HG03025 (cell line): ENCODE measurements around the gene RAPGEF1.

Experiments
- ATAC-seq: cut with Tn5 transposase; IDR thresholded peaks from one replicate; pipeline ENCODE4 v1.9.1; 2021; ENCODE audit warnings: mild to moderate bottlenecking, moderate library complexity; ENCODE audit not compliant: unreplicated experiment, low FRiP score

Gene RAPGEF1

DNA sequence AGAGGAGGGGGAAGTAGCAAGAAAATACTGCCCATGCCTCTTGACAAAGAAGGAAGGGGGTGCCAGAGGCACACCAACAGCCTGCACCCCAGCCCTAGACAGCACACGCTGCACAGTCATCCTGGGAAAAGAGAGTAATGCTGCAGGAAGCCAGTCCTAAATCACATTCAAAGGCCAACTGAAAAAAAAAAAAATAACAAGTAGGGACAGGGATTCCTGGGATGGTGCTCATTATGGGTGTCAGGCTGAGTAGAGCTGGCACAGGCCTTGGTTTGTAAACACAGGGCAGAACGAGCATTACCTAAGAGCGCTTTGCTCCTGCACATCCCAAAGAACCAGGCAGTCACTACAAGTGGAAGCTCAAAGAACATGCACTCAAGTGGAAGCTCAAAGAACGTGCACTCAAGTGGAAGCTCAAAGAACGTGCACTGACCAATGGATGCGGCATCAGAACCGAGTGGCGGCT lies 7.8 kb downstream of the RAPGEF1 start:
- no peak for ATAC-seq

- no peak for ATAC-seq
These were observed 8.2 kb downstream of the RAPGEF1 start for GRCh38 chr9:131731644-131732043.

DNA sequence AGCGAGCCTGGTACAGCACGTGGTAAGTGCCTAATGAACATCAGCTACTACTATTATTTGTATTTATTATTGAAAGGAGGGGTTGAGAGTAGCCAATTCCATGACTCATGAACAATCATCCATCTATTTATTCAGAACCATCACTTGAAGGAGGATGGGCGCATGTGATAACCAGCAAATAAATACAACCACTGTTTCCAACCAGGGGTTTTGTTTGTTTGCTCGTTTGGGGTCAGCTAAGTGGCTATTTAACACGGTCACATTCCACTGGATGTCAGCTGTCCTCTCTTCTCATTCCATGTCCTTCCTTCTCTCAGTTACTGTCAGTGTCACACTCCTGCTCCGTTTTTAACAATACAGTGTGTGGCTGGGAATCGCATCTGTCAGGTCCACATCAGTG lies 8.6 kb downstream of the RAPGEF1 start:
- no peak for ATAC-seq

DNA sequence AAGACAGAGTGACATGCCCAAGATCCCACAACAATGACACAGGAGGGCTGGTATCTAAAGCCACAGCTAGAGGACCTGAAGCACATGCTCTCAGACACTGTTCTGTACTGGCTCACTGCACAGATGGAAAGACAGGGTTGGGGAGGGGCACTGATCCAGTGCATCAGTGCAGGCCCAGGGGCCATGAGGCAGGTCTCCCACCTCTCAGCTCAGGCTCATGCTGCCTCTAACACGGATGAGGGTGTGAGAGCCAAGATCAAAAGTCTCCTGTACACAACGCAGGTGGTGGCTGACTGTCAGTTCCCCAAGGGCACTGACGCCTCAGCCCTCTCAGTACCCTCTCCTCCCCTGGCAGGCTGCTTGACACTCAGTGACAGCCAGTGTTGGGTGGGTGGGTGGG lies 10.9 kb downstream of the RAPGEF1 start:
- ATAC-seq: no peak

DNA sequence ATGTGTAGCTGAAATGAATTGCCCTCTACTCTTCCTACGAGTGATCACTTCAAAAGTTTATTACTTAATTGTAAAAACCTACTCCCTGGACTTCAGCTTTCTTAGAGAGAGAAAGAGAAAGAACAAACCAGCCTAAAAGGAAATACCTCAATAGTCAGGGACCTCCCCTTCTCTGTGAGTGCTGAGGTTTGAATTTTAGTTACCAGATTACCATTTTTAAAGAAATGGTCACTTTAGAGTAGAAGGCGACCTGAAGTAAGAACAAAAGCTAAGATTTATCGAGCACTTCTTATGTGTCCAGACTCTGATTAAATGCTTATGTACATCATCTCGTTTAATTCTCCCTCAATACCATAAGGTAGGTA lies 11.3 kb downstream of the RAPGEF1 start:
- no peak for ATAC-seq

GRCh38 chr9:131727795-131728545 lies 11.9 kb downstream of the RAPGEF1 start:
- ATAC-seq: no peak

GRCh38 chr9:131727184-131727759 lies 12.6 kb downstream of the RAPGEF1 start:
- ATAC-seq: no peak

DNA sequence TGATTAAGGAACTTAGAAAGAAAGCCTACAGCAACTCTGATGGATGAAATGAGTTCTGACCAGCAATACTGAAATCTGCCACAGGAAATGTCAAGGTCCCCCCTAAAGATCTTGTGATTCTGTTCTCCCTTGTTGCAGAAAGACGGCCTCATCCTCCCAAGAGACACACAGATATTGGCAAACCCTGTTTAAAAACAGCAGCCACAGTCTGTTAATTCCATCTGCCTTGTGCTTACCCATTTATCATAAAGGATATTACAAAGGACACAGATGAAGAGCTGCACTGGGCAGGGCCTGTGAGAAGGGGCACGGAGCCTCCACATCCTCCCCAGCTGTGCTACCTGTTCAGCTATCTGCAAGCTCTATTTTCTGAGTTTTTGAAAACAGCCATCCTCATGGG lies 15.2 kb downstream of the RAPGEF1 start:
- ATAC-seq: no peak

GRCh38 chr9:131723632-131724031 lies 16.2 kb downstream of the RAPGEF1 start:
- no peak for ATAC-seq

DNA sequence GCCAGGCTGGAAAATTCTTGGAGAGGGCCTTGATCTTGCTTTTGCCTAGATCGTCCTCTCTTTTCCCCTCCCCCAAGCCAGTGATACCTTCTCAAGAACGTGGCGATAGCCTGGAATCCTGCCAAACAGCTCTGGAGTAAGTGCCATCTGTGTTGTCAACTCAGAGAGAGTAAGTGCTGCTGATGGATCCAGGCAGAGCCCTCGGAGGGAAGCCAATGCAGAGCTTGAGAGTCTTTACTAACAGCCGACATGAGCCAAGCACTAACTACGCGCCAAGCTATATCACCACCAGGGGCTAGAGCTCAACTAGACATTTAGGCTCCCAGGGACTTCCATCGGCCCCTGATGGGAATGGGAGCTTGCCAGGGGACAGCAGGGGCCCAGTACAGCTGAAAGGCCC lies 17.6 kb downstream of the RAPGEF1 start:
- ATAC-seq: no peak

DNA sequence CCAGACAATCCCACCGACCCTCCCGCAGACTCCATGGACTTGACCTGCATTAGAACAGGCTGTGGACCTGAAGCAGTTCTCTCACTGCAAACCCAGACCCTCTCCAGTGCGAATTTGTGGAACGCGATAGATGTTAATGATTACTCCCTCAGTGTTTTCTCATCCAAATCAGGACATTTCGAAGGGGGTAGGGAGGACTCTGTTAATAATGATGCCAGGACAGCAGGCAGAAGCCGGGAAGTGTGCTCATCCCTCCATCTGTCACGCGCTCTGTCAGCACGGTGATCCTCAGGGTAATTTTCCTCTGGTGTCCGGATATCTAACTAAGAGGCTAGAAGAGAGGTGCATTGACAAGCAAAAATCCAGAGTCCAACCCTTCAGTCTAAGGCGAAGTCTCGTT lies 18.8 kb downstream of the RAPGEF1 start:
- no peak for ATAC-seq

- ATAC-seq: no peak
These were observed 19.5 kb downstream of the RAPGEF1 start for GRCh38 chr9:131720330-131720729.

DNA sequence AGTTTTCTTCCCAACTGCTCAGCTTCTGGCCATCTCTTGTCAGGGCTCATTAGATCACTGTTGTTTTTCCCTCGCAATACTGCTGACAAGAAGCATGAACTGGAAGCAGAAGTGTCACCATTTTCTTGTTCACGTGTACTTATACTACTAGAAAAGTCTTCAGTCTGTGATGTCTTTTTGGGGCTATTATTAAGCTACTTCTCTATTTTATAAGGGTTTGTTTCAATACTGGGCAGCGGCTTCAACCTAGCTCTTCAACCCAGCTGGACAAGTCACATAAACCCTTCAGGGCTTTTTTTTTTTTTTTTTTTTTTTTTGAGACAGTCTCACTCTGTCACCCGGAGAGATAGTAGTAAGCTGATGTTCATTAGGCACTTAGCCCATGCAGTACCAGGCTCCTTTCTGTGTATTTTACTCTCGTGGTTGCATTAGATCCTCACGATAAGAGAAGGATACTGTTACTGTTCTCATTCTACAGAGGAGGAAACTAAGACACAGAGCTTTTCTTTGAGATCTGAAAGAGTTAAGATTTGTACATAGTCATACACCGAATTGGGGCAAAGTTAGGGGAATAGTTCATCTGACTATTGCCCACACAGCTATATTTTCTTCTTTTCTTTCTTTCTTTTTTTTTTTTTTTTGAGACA lies 20.5 kb downstream of the RAPGEF1 start:
- ATAC-seq: no peak

DNA sequence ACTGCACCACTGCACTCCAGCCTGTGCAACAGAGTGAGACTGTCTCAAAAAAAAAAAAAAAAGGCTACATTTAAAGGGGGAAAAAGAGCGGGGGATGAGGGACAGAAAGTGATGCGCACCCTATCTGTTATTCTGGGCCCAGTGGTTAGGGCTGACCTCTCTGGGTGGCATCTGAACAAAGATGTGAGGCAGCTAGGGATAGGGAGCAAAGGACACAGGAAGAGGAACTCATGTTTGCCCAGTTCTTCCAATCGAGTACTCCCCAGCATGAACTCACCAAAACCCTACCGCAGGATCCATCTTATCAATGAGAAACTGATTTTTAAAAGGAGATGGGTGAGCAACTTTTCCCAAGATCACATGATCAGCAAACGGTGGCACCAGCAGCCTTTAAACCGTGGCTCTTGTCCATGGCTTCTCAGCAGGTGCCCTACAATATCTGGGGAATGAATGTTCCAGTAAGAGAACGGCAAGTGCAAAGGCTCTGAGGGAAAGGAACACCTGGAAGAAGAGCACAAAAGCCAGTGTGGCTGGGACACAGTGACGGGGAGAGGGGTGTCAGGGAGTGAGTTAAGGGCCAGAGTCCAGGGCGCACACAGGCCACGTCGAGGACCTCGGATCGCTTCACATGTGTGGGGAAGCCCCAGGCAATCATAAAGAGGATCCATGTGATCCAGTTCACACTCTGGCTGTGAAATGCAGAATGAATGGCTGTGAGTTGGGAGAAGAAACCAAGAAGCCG lies 22.0 kb downstream of the RAPGEF1 start:
- ATAC-seq: no peak

DNA sequence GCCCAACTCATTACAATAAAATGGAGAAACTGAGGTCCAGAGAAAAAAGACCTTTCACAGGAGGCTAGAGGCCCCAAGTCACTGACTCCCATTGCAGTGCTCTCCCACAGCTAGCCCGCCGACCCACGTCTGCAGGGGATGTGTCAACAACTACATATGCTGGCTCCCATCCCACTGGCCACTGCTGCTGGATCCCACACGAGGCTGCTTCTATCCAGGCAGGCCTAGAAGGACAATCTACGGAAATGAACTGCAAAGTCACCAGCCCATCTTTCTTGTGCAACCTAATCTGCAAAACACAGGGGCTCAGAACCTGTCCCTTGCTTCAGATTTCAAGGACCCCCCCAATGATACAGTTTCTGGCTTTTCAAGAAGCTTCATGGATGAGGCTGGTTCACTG lies 24.0 kb downstream of the RAPGEF1 start:
- no peak for ATAC-seq

DNA sequence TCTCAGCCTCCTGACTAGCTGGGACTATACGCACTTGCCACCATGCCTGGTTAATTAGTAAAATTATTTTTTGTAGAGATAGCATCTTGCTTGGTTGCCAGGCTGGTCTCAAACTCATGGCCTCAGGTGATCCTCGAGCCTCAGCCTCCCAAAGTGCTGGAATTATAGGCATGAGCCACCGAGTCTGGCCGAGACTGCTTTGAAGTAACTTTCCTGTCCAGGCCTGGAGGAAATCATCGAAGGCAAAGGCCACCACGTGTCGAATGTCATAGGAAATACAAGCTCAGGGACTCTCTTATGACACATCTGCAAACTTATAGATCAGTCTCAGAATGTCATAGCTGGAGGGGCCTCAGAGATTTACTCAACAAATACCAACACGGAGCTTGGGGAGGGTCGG lies 25.1 kb downstream of the RAPGEF1 start:
- ATAC-seq: no peak

DNA sequence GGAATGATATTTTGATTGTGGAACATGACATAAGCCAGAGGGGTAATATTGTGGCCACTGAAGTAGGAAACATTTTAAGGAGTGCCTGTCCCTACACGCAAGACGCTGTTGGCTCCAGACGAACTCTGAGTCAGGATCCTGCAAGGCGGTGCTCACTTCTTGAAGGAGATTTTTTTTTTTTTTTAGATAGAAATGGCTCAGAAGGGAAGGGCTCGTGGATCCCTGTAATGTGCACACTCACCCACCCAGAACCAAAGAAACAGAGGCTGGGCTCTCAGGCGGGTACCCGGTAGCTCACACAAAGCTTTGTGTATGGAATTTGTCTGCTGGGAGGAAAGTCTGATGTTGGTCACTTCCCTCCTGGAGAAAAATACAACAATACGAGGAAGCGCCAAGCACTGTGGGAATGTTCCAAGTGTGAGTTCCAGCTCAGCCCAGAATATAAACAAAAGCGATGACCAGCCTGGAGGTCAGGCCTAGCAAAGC lies 25.7 kb downstream of the RAPGEF1 start:
- no peak for ATAC-seq

DNA sequence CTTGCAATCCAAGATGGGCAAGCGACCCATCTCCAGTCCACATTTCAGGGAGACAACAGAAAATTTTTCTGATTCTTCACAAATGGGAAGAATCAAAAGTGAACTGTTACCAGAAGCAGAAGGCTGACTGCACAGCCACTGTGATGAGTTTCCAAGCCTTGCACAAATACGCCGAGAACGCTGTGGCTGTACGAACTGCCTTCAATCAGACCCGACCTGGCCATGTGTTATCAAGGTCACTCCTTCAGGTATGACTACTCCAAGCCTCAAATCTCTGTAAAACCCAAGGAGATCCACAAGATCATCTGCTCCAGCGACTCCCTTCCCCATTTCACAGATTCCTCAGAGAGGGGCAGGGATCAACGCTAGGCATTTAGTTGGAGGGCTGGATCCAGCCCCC lies 26.9 kb downstream of the RAPGEF1 start:
- ATAC-seq: no peak

DNA sequence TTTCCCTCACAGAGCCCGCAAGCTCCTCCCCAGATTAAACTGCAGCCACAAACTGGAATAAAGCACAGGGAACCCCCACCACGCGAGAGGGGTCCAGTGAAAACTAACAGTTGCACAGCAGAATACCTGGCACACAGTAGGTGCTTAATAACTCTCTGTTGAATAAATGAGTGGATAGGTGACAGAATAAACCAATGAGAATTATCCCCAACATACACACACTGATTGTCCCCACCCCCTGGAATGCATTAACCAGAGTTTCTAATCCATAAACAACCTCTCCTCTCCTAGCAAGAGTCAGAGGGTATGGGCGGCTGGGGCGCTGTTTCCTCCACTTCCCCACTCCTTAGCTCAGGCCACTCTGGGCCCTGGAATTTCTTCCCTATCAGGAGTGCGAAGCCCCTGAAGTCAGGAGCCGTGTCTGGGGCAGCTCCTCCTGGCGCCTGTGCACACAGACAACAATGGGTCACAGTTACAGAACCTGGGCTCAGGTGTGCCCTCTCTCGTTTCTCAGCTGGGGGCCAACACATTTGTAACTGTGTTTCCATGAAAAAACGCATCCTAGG lies 27.6 kb downstream of the RAPGEF1 start:
- no peak for ATAC-seq

- no peak for ATAC-seq
These were observed 30.0 kb downstream of the RAPGEF1 start for GRCh38 chr9:131709771-131710431.
